ENCODE measurements around the gene ARL8A.

ARL8A gene

GRCh38 chr1:202131956-202132821, 12.3 kb downstream of the ARL8A start:
- no peak for TF ChIP-seq CTCF (IDR thresholded peaks at IDR 0.05)
- H3K27ac Mint-ChIP-seq = peak overlapping the region; percentile 83
- no peak for DNase-seq
- no peak overlapping the region for H3K4me3 Mint-ChIP-seq
- H3K27me3 Mint-ChIP-seq (ENCODE audit: low read depth, poor library complexity) = no peaks in the 10 kb centered on the region
- no peaks in the 10 kb centered on the region for H3K9me3 Mint-ChIP-seq
- peaks cover 10% of the 10 kb centered on the region for H3K36me3 Mint-ChIP-seq (ENCODE audit: low read depth)
- H3K4me1 Mint-ChIP-seq = peaks cover 9% of the 10 kb centered on the region

DNA sequence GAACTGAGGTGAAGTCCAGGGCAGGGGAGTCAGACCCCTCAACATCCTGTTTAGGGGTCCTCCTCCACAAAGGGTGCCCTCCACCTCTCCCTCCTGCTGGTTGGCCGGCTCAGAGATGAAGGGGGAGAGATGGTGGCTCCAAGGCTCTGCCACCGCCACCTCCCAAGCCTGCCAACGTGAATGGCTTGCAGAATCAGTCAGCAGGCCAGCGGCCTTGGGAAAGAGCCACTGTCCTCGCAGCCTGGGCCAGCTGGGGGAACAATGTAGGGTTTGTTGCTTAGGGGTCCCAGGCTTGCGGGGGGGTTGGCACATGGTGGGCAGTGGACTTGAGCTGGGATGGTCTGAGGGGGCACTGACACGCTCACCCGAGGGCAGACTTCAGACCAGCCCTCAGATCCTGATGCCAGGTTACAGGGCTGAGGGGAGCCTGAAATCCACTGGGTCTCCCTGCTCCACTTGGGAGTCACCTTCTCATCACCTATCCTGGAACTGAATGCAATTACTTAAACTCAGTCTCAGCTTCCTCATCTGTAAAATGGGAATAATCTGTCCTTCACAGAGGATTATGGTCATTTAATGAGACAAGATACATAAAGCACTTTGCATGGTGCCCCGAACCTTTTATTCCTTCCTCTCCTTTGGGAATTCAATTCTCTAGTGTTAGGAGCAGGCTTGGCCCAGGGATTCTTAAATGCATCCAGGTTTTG, 13.6 kb downstream of the ARL8A start:
- no peak for TF ChIP-seq CTCF (IDR thresholded peaks at IDR 0.05)
- Mint-ChIP-seq H3K36me3 (ENCODE audit: low read depth) (peaks cover 10% of the 10 kb centered on the region), H3K4me3 (no peak overlapping the region), H3K27me3 (ENCODE audit: low read depth, poor library complexity) (no peaks in the 10 kb centered on the region), H3K9me3 (no peaks in the 10 kb centered on the region), H3K4me1 (peaks cover 9% of the 10 kb centered on the region), H3K27ac (no peak overlapping the region)
- no peak for DNase-seq

DNA sequence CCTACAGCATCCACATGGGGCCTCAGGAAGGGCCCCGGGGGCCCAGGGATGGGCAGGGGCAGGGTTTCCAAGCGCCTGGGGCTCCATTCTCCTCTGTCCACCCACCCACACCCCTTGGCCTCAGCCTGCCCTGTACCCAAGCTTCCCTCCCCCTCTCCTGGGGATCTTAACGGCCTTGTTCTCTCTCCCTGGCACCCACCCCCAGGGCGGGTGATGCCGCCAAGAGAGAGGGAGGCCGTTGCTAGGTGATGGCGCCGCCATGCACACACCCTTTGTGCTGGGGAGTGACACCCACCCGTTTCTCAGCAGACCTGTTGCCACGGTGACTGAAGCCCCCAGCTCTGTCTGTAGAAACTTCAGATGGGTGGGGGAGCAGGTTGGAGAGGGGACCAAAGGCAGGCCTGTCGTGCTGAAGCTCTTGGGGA, 14.2 kb downstream of the ARL8A start:
- no peak for DNase-seq
- H3K4me3 Mint-ChIP-seq = no peak overlapping the region
- H3K27me3 Mint-ChIP-seq (ENCODE audit: low read depth, poor library complexity) = peaks cover 6% of the 10 kb centered on the region
- H3K9me3 Mint-ChIP-seq = no peaks in the 10 kb centered on the region
- no peak overlapping the region for H3K27ac Mint-ChIP-seq
- TF ChIP-seq CTCF (IDR thresholded peaks at IDR 0.05) = no peak
- H3K4me1 Mint-ChIP-seq = peaks cover 9% of the 10 kb centered on the region
- peaks cover 10% of the 10 kb centered on the region for H3K36me3 Mint-ChIP-seq (ENCODE audit: low read depth)

DNA sequence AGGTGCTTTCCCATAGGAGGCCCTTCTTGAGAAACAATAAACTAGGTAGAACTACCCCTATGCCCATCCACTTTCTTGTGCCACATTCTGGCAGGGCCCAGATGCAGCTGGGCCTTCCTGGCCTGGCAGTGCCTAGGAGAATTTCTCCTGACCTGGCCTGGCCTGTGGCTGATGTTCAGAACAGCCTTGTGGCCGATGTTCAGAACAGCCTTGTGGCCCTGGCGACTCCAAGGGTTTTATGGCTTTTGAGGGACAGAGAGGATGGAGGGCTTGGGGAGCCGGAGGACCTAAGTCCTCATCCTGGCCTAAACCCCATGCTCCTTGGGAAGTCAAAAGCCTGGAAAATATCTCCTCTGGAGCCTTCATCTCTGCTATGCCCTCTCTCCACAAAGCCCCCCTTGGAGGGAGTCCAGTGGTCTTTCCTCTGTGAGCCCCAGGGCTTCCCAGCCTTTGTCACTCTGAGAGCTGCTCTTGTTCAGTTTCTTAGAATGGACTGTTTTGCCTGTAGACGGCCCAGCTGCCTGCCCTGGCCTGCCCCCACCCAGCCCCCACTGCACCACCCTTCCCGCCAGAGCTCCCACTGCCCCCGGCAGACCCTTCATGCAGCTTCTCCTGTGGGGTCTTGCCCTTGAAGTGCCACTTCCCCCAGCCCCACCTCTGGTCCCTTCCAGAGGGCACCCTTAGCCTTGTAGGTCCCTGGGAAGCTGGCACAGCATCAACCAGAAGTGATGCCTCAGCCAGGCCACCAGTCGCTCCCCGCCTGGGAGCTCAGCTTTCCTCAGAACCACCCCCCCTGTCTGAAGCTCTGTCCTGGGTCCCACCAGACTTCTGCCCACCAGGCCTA, 14.9 kb downstream of the ARL8A start:
- DNase-seq = no peak
- no peak overlapping the region for H3K27ac Mint-ChIP-seq
- TF ChIP-seq CTCF (IDR thresholded peaks at IDR 0.05) = no peak

GRCh38 chr1:202127836-202128622, 16.5 kb downstream of the ARL8A start:
- H3K27ac Mint-ChIP-seq = peak overlapping the region; percentile 55
- H3K4me1 Mint-ChIP-seq = no peaks in the 10 kb centered on the region
- H3K36me3 Mint-ChIP-seq (ENCODE audit: low read depth) = peaks cover 5% of the 10 kb centered on the region
- DNase-seq = no peak
- H3K27me3 Mint-ChIP-seq (ENCODE audit: low read depth, poor library complexity) = peaks cover 15% of the 10 kb centered on the region
- no peak for TF ChIP-seq CTCF (IDR thresholded peaks at IDR 0.05)
- H3K9me3 Mint-ChIP-seq = no peaks in the 10 kb centered on the region
- no peak overlapping the region for H3K4me3 Mint-ChIP-seq

More for the DNA sequence above, 14.9 kb downstream of the ARL8A start:
- peaks cover 10% of the 10 kb centered on the region for H3K36me3 Mint-ChIP-seq (ENCODE audit: low read depth)
- H3K27me3 Mint-ChIP-seq (ENCODE audit: low read depth, poor library complexity) = peaks cover 6% of the 10 kb centered on the region
- no peak overlapping the region for H3K4me3 Mint-ChIP-seq
- H3K9me3 Mint-ChIP-seq = no peaks in the 10 kb centered on the region
- H3K4me1 Mint-ChIP-seq = peaks cover 2% of the 10 kb centered on the region

Measured in nephron progenitor cell (in vitro differentiated cells).